NCI-H187 (cell line): ENCODE data around the gene UPK3BL2.
"Not testable (repeated sequence)": the region's sequence is repeated elsewhere in the genome, so short reads cannot be mapped to it uniquely, and the experiment has no call there.

Experiments used
- DNase-seq, 2 experiments: peaks; one replicate each; lab custom pipeline; 2025; lab: John Stamatoyannopoulos, UW

Gene UPK3BL2

GRCh38 chr7:102494026-102494425 lies 49.5 kb downstream of the UPK3BL2 start:
- DNase-seq: not testable (repeated sequence)

- not testable (repeated sequence) for DNase-seq
Measured at GRCh38 chr7:102493220-102493935, 50.1 kb downstream of the UPK3BL2 start.

- not testable (repeated sequence) for DNase-seq
Measured at GRCh38 chr7:102490529-102491075, 52.9 kb downstream of the UPK3BL2 start.
